GM12874 (cell line): ENCODE data around the gene KHSRP.

Experiments used
- CTCF ChIP-seq: IDR thresholded peaks from 2 replicates; pipeline ENCODE4 v1.5.1; 2011; ENCODE audit warnings: low read depth, mild to moderate bottlenecking, control low read depth, low read length, moderate library complexity; ENCODE audit not compliant: insufficient read depth

The KHSRP gene

DNA sequence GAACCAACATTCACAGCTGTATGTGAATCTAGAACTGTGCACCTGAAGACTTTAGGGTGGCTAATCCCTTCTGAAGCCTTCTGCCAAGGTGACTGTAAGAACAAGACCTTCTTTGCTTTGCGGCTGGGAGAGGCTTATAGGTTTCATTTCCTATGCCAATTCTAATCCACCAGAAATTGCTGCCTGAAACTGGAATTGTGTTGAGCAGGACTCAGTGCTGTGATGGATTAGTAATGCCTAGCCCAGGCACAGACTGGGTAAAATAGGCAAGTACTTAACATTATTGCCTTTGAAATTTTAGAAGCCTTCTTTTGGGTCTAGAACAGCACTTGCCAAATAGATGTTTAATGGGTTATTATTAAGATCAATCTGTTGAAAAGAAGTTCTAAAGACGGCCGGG, 23.4 kb upstream of the KHSRP start:
- no peak for TF ChIP-seq CTCF

DNA sequence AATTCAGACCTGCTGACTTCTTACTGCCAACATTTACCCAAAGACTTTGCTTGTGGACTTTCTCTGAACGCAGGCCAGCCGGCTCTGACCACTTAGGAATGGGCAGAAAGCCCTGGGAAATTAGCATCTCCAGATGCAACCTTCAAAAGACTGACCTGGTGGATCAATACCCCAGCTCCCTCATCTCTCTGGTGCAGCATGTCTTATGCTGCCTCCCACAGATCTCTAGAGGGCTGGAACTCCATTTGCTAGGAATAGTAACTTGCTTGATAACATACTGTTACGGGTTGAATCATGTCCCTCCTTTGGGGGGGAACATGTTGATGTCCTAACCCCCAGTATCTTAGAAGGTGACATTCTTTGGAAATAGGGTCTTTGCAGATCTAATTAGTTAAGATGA, 21.8 kb upstream of the KHSRP start:
- no peak for TF ChIP-seq CTCF

DNA sequence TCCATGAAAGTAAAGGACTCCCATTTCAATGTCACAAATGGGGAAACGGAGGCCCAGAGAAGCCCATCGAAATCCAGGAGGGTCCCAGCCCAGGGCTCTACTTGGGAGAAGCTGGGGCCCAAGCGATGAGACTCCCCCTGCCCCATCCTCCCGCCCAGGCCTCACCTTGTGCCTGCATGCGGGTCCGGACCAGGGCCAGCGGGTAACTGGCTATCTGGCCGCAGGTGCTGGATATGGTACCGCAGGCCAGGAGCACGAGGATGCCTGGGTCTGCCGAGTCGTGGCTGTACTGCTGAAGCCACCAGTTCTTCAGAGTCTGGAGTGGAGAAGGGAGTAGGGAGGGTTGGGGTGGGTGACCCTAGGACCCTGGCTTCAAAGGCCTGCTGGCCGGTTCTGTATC, 19.4 kb upstream of the KHSRP start:
- TF ChIP-seq CTCF, result no peak

GRCh38 chr19:6442087-6442688, 17.6 kb upstream of the KHSRP start:
- no peak for TF ChIP-seq CTCF

DNA sequence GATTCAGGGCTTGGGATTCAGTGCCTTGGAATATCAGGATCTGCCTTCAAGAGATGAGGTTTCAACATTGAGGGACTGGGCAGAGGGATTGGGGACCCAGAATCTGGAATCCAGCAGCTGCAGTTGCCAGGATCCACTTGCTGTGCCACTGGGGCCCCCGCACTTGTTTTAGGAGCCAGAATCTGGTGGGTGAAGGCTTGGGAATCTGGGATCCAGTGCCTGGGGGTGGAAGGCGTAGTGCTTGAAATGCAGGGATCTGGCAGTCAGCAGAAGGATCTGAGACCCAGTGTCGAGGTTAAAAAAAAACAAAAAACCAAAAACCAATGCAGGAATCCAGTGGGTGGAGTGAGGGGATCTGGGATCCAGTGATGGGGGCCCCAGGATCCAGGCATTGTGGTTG, 16.3 kb upstream of the KHSRP start:
- TF ChIP-seq CTCF, result no peak

DNA sequence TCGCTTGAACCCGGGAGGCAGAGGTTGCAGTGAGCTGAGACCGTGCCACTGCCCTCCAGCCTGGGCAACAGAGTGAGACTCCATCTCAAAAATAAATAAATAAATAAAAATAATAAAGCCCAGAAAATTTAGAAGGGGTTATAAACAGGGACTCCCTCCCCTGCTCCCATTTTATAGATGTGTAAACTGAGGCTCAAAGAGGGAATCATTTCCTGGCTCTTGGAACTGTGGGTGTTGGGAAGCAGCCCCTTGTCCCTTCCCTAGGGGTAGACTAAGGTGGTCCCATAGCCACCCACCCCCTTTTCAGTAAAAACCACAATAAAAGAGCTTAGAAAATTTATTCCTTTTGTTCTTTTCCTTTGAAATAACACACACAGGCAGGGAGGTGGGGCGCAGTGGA, 15.1 kb upstream of the KHSRP start:
- no peak for TF ChIP-seq CTCF

GRCh38 chr19:6433663-6434062, 9.1 kb upstream of the KHSRP start, which contains the start of gene SLC25A41:
Gene SLC25A41, minus strand, starts transcription at chr19:6433763. Its CDS starts 70 bp downstream, at chr19:6433693.
- no peak for TF ChIP-seq CTCF
